Right lobe of liver (tissue), 6 donors: ENCODE results near the gene IGFBP5. TPM values are rescaled to one million over a fixed set of nuclear protein-coding genes. Genes with fewer than 3 reads are reported as not detected.
A peak's percentile ranks its signal among the peaks of the same experiment; 100 is the strongest.

ENCODE experiments used
- ATAC-seq, 4 donors: fragments of 200-7000 bp; cut with Tn5 transposase; one replicate each; pipeline ENCODE4 v1.9.1; 2020; ENCODE audit warnings: mild to moderate bottlenecking in 4 of 4, moderate library complexity in 4 of 4
- DNase-seq, 3 donors: peaks; one replicate each; pipeline ENCODE4 v3.0.0-alpha.2; 2020
- H3K27ac ChIP-seq, 3 donors: fragments of 200-600 bp; one replicate each; pipeline ENCODE4 v1.8.0; 2022
- H3K27me3 ChIP-seq, 2 donors: fragments of 200-600 bp; one replicate each; pipeline ENCODE4 v1.8.0; 2022
- H3K36me3 ChIP-seq, 4 donors: fragments of 200-600 bp; sonication (generic) in 1 of 4; one replicate each; pipeline versions ENCODE4 v1.5.1 to v1.8.0; 2017 to 2022; ENCODE audit warnings: control low read depth in 1 of 4
- H3K4me1 ChIP-seq, 4 donors: fragments of 200-600 bp; sonication (generic) in 1 of 4; one replicate each; pipeline versions ENCODE4 v1.5.1 to v1.8.0; 2017 to 2022; ENCODE audit warnings: control low read depth in 1 of 4
- H3K4me3 ChIP-seq, 3 donors: fragments of 200-600 bp; one replicate each; pipeline ENCODE4 v1.8.0; 2022
- H3K9me3 ChIP-seq, 4 donors: fragments of 200-600 bp; sonication (generic) in 1 of 4; one replicate each; pipeline versions ENCODE4 v1.5.1 to v1.8.0; 2017 to 2022; ENCODE audit warnings: control low read depth in 1 of 4
- CTCF ChIP-seq, 4 donors: fragments of 200-600 bp in 3 of 4; fragments of 450-650 bp in 1 of 4; IDR thresholded peaks; one replicate each; pipeline versions ENCODE4 v1.5.1 to v1.8.0; 2016 to 2022; ENCODE audit warnings: antibody characterized with exemption in 4 of 4, mild to moderate bottlenecking in 2 of 4
- POLR2A ChIP-seq: fragments of 450-650 bp; IDR thresholded peaks from one replicate; pipeline ENCODE4 v1.6.1; 2017; ENCODE audit warnings: antibody characterized with exemption, mild to moderate bottlenecking
- WGBS: methylation state at CpG from one replicate; pipeline ENCODE4 v1.1.6; 2018; ENCODE audit warnings: low coverage, low lambda C conversion rate; ENCODE audit not compliant: insufficient coverage; ENCODE audit errors: missing lambda C conversion rate; 5-methylcytosine and 5-hydroxymethylcytosine counted together
- intact Hi-C, 2 donors: fragments of 100-400 bp; cut with DNase I; formaldehyde crosslinking; loops; one replicate each; pipeline versions ENCODE4 v1.11.2 to v1.14.1; 2022
- total RNA-seq, 6 experiments: library from RNA; depleted of rRNA in 2 of 6; stranded (reverse); fragments of >200 nt in 2 of 6; fragmentation: NEBNext Ultra II Directional in 3 of 6; extraction: Animal tissue kit (Norgen Biotek cat#: 25700) in 3 of 6; gene quantifications; one replicate each; pipeline versions ENCODE4 v1.1.0 to v1.2.4, GENCODE V29; 2016 to 2023
- donor health status: DM: no; HTN: yes; CAD: no.
- donor health status: DM: no; HTN: no; CAD: no.
- donor health status: DM: no; HTN: no; CAD: no.
- donor health status: DM: no; HTN: yes; CAD: no.
- donor health status: DM: no; HTN: yes; CAD: no.

Gene IGFBP5
- total RNA-seq, 6 experiments from 2014 or later, result 13.7 to 76.0 (median 30.9) TPM

DNA sequence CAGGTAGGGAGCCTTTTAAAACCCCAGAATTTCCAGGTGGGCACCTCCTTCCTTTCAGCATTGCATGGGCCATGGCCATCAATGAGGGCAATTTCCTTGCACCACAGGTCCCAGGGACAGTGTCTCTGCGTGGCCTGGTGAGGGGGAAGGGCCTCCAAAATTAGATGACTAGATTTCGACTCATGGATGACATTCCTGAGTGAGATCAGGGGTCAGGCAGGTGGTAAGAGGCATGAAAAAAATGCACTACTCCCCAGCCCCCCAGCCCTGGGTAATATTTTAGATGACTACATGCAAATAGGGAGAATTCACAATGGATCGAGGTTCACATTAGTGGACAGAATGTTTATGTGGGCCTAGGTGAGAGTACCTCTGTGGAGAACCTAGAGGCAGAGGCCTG lies 19.0 kb upstream of the IGFBP5 start:
- Histone ChIP-seq H3K27me3 (no peaks in the 10 kb centered on the region), H3K27ac (no peak overlapping the region), H3K9me3 (no peaks in the 10 kb centered on the region), H3K4me1 (no peaks in the 10 kb centered on the region), H3K36me3 (no peaks in the 10 kb centered on the region), H3K4me3 (no peak overlapping the region)
- TF ChIP-seq POLR2A (no peak), CTCF (IDR thresholded peaks at IDR 0.05) (no peak)
- no peak for ATAC-seq
- DNase-seq, result no peak
- intact Hi-C loops, result no loop called here
- 33% methylated on average over 2 of the region's 3 CpGs for WGBS

DNA sequence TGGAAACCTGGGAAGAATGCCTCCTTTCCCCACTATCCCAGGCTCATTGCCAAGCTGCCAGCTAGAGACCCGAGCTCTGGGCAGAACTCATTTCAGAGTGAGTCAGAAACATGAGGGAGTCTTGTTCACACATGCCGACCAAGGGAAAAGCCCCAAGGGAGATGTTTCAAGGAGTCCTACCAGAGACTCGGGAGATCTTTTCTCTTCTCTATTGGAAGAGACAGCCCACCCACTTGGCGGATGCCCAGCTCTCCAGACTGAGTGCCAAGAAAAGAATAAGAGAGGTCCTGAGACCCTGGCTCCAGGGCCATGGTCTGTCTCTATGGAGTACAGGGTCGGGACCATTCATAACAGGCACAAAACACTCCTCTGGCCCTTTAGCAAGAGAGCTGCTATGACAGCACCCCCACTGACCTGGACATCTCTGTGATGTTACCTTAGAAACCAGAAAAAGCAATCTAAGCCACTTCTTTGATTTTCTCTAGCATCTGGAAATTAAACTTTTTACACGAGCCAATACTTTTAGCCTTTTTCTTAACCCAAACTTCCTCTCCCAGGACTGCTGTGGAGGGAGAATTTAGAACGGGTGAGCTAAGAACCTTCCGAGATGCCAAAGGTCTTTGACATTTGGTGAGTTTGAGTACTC lies 18.5 kb upstream of the IGFBP5 start:
- Histone ChIP-seq H3K27ac (no peak overlapping the region), H3K4me1 (no peaks in the 10 kb centered on the region), H3K4me3 (no peak overlapping the region), H3K27me3 (no peaks in the 10 kb centered on the region), H3K9me3 (no peaks in the 10 kb centered on the region), H3K36me3 (no peaks in the 10 kb centered on the region)
- 51% methylated on average over 6 of the region's 8 CpGs for WGBS
- ATAC-seq (no peak), DNase-seq (no peak)
- no peak for TF ChIP-seq CTCF (IDR thresholded peaks at IDR 0.05)
- no peak for TF ChIP-seq POLR2A
- intact Hi-C loops, result no loop called here

GRCh38 chr2:216711348-216711747 lies 16.0 kb upstream of the IGFBP5 start:
- H3K36me3 ChIP-seq, result no peaks in the 10 kb centered on the region
- WGBS, result 57% methylated on average over 8 of the region's 8 CpGs
- H3K4me3 ChIP-seq, result no peak overlapping the region
- ATAC-seq (no peak), DNase-seq (no peak)
- H3K27ac ChIP-seq, result no peak overlapping the region
- no peaks in the 10 kb centered on the region for H3K27me3 ChIP-seq
- H3K9me3 ChIP-seq, result no peaks in the 10 kb centered on the region
- no peak for TF ChIP-seq CTCF (IDR thresholded peaks at IDR 0.05)
- no peak for TF ChIP-seq POLR2A
- intact Hi-C loops, result no loop called here
- H3K4me1 ChIP-seq, result no peaks in the 10 kb centered on the region

- no peaks in the 10 kb centered on the region for H3K27me3 ChIP-seq
- H3K9me3 ChIP-seq, result no peaks in the 10 kb centered on the region
- intact Hi-C loops, result no loop called here
- peak in 2 of 4 donors; percentile 21 to 31 for ATAC-seq
- DNase-seq, result no peak
- H3K27ac ChIP-seq, result no peak overlapping the region
- no peaks in the 10 kb centered on the region for H3K36me3 ChIP-seq
- no peak overlapping the region for H3K4me3 ChIP-seq
- no peak for TF ChIP-seq CTCF (IDR thresholded peaks at IDR 0.05)
- TF ChIP-seq POLR2A, result no peak
- H3K4me1 ChIP-seq, result no peaks in the 10 kb centered on the region
- 65% methylated on average over 8 of the region's 11 CpGs for WGBS
These were observed 15.4 kb upstream of the IGFBP5 start for GRCh38 chr2:216710551-216711301.
